Measurements from ENCODE around the gene NUP93.

- TF ChIP-seq POLR2A (IDR thresholded peaks at IDR 0.05) (no peak), CTCF (IDR thresholded peaks at IDR 0.05 in 4 of 5, conservative IDR thresholded peaks at IDR 0.05 in 1 of 5) (no peak)
Observed at GRCh38 chr16:56864960-56865359, 135.0 kb downstream of the NUP93 start, which contains the start of gene SLC12A3.
